ENCODE results near the gene PCLO. TPM values are rescaled to one million over a fixed set of nuclear protein-coding genes. Genes with fewer than 3 reads are reported as not detected.
"Not testable (repeated sequence)": the region's sequence is repeated elsewhere in the genome, so short reads cannot be mapped to it uniquely, and the experiment has no call there.

Gene PCLO
- total RNA-seq, 1 donor from 2014 or later, result 6.7 TPM

GRCh38 chr7:83036130-83036529, 126.6 kb downstream of the PCLO start:
- Mint-ChIP-seq H3K36me3 (no peaks in the 10 kb centered on the region), H3K9me3 (peaks cover 3% of the 10 kb centered on the region), H3K27ac (no peak overlapping the region), H3K4me3 (no peak overlapping the region), H3K4me1 (ENCODE audit: unreplicated experiment) (peaks cover 11% of the 10 kb centered on the region), H3K27me3 (peaks cover 3% of the 10 kb centered on the region)
- TF ChIP-seq CTCF (conservative IDR thresholded peaks at IDR 0.05), result no peak
- DNase-seq (ENCODE audit: extremely low spot score, unreplicated experiment), result no peak

- TF ChIP-seq CTCF (conservative IDR thresholded peaks at IDR 0.05), result no peak
- Mint-ChIP-seq H3K36me3 (peaks cover 3% of the 10 kb centered on the region), H3K4me1 (ENCODE audit: unreplicated experiment) (peaks cover 5% of the 10 kb centered on the region), H3K9me3 (peaks cover 3% of the 10 kb centered on the region), H3K27ac (no peak overlapping the region), H3K27me3 (peaks cover 3% of the 10 kb centered on the region), H3K4me3 (no peak overlapping the region)
- no peak for DNase-seq (ENCODE audit: extremely low spot score, unreplicated experiment)
These were observed 130.5 kb downstream of the PCLO start for GRCh38 chr7:83032195-83032594.

- not testable (repeated sequence) for H3K9me3 Mint-ChIP-seq
These were observed 138.6 kb downstream of the PCLO start for GRCh38 chr7:83023817-83024665.

GRCh38 chr7:83021032-83021431, 141.7 kb downstream of the PCLO start:
- H3K27ac Mint-ChIP-seq, result no peak overlapping the region
- H3K9me3 Mint-ChIP-seq, result no peaks in the 10 kb centered on the region
- DNase-seq (ENCODE audit: extremely low spot score, unreplicated experiment), result no peak
- peaks cover 11% of the 10 kb centered on the region for H3K4me1 Mint-ChIP-seq (ENCODE audit: unreplicated experiment)
- H3K4me3 Mint-ChIP-seq, result no peak overlapping the region
- TF ChIP-seq CTCF (conservative IDR thresholded peaks at IDR 0.05), result no peak
- no peaks in the 10 kb centered on the region for H3K27me3 Mint-ChIP-seq
- H3K36me3 Mint-ChIP-seq, result no peaks in the 10 kb centered on the region

More at GRCh38 chr7:83023817-83024665, 138.6 kb downstream of the PCLO start:
- not testable (repeated sequence) for H3K27me3 Mint-ChIP-seq; DNase-seq (ENCODE audit: extremely low spot score, unreplicated experiment); H3K4me1 Mint-ChIP-seq (ENCODE audit: unreplicated experiment); H3K36me3 Mint-ChIP-seq; H3K27ac Mint-ChIP-seq; H3K4me3 Mint-ChIP-seq

GRCh38 chr7:83020161-83020560, 142.5 kb downstream of the PCLO start:
- H3K4me1 Mint-ChIP-seq (ENCODE audit: unreplicated experiment), result peaks cover 13% of the 10 kb centered on the region

More at GRCh38 chr7:83020161-83020560, 142.5 kb downstream of the PCLO start:
- no peak for DNase-seq (ENCODE audit: extremely low spot score, unreplicated experiment)
- no peaks in the 10 kb centered on the region for H3K9me3 Mint-ChIP-seq
- no peak overlapping the region for H3K4me3 Mint-ChIP-seq
- H3K27me3 Mint-ChIP-seq, result no peaks in the 10 kb centered on the region
- no peak for TF ChIP-seq CTCF (conservative IDR thresholded peaks at IDR 0.05)
- H3K27ac Mint-ChIP-seq, result no peak overlapping the region
- no peaks in the 10 kb centered on the region for H3K36me3 Mint-ChIP-seq

All from type B pancreatic cell (in vitro differentiated cells).